Peyer's patch (tissue), 4 donors: Measurements from ENCODE around the gene CACNA2D1. TPM values are rescaled to one million over a fixed set of nuclear protein-coding genes. Genes with fewer than 3 reads are reported as not detected.

Experiments
- DNase-seq, 3 donors: peaks; one replicate each; pipeline ENCODE4 v3.0.0-alpha.2; 2017 to 2019
- H3K27ac ChIP-seq, 4 donors: fragments of 200-600 bp; sonication (generic); one replicate each; pipeline ENCODE4 v1.5.1; 2016 to 2019
- H3K27me3 ChIP-seq, 2 donors: fragments of 200-600 bp; sonication (generic); one replicate each; pipeline ENCODE4 v1.5.1; 2019
- H3K36me3 ChIP-seq, 3 donors: fragments of 200-600 bp; sonication (generic); one replicate each; pipeline ENCODE4 v1.5.1; 2016 to 2019
- H3K4me1 ChIP-seq, 4 donors: fragments of 200-600 bp; sonication (generic); one replicate each; pipeline ENCODE4 v1.5.1; 2016 to 2019
- H3K4me3 ChIP-seq, 4 donors: fragments of 200-600 bp; sonication (generic); 1 replicate in 3 of 4; 2 replicates in 1 of 4; pipeline ENCODE4 v1.5.1; 2016 to 2019; ENCODE audit warnings: mild to moderate bottlenecking in 1 of 4
- H3K9me3 ChIP-seq, 4 donors: fragments of 200-600 bp; sonication (generic); one replicate each; pipeline ENCODE4 v1.5.1; 2016 to 2019; ENCODE audit warnings: mild to moderate bottlenecking in 1 of 4
- CTCF ChIP-seq, 6 experiments: fragments of 450-650 bp in 4 of 6; fragments of 200-600 bp in 2 of 6; sonication (generic) in 1 of 6; IDR thresholded peaks; one replicate each; pipeline ENCODE4 v1.5.1; 2017 to 2019; ENCODE audit warnings: antibody characterized with exemption in 6 of 6, mild to moderate bottlenecking in 3 of 6, moderate library complexity in 1 of 6
- POLR2A ChIP-seq, 2 donors: fragments of 450-650 bp; IDR thresholded peaks; one replicate each; pipeline ENCODE4 v1.5.1; 2017; ENCODE audit warnings: antibody characterized with exemption in 2 of 2, mild to moderate bottlenecking in 2 of 2, moderate library complexity in 2 of 2
- total RNA-seq, 4 donors: library from RNA; depleted of rRNA; stranded (reverse); fragments of >200 nt; gene quantifications; one replicate each; pipeline ENCODE4 v1.1.0, GENCODE V29; 2016

Gene CACNA2D1
- total RNA-seq, 4 donors from 2014 or later: 5.5 to 85.0 (median 11.5) TPM

- Histone ChIP-seq H3K36me3 (no peaks in the 10 kb centered on the region), H3K27ac (no peak overlapping the region), H3K27me3 (no peaks in the 10 kb centered on the region), H3K9me3 (no peaks in the 10 kb centered on the region), H3K4me1 (no peaks in the 10 kb centered on the region), H3K4me3 (no peak overlapping the region)
- no peak for DNase-seq
- no peak for TF ChIP-seq POLR2A (IDR thresholded peaks at IDR 0.05)
- no peak for TF ChIP-seq CTCF (IDR thresholded peaks at IDR 0.05)
These were observed 25.6 kb upstream of the CACNA2D1 start for GRCh38 chr7:82469207-82469606.

GRCh38 chr7:82468435-82468834, 24.9 kb upstream of the CACNA2D1 start:
- Histone ChIP-seq H3K27me3 (no peaks in the 10 kb centered on the region), H3K4me3 (no peak overlapping the region), H3K9me3 (no peaks in the 10 kb centered on the region), H3K27ac (no peak overlapping the region), H3K36me3 (no peaks in the 10 kb centered on the region), H3K4me1 (no peaks in the 10 kb centered on the region)
- TF ChIP-seq CTCF (IDR thresholded peaks at IDR 0.05): no peak
- TF ChIP-seq POLR2A (IDR thresholded peaks at IDR 0.05): no peak
- no peak for DNase-seq

GRCh38 chr7:82467020-82467419, 23.4 kb upstream of the CACNA2D1 start:
- Histone ChIP-seq H3K27ac (no peak overlapping the region), H3K27me3 (no peaks in the 10 kb centered on the region), H3K9me3 (no peaks in the 10 kb centered on the region), H3K4me1 (no peaks in the 10 kb centered on the region), H3K36me3 (no peaks in the 10 kb centered on the region), H3K4me3 (no peak overlapping the region)
- no peak for DNase-seq
- TF ChIP-seq CTCF (IDR thresholded peaks at IDR 0.05) (no peak), POLR2A (IDR thresholded peaks at IDR 0.05) (no peak)

- no peak for DNase-seq
- Histone ChIP-seq H3K27ac (no peak overlapping the region), H3K4me3 (no peak overlapping the region), H3K4me1 (no peaks in the 10 kb centered on the region), H3K36me3 (no peaks in the 10 kb centered on the region), H3K9me3 (no peaks in the 10 kb centered on the region), H3K27me3 (no peaks in the 10 kb centered on the region)
- TF ChIP-seq POLR2A (IDR thresholded peaks at IDR 0.05) (no peak), CTCF (IDR thresholded peaks at IDR 0.05) (no peak)
These were observed 20.8 kb upstream of the CACNA2D1 start for GRCh38 chr7:82464372-82464771.

- TF ChIP-seq CTCF (IDR thresholded peaks at IDR 0.05) (no peak), POLR2A (IDR thresholded peaks at IDR 0.05) (no peak)
- Histone ChIP-seq H3K4me3 (no peak overlapping the region), H3K36me3 (no peaks in the 10 kb centered on the region), H3K27ac (no peak overlapping the region), H3K4me1 (no peaks in the 10 kb centered on the region), H3K27me3 (no peaks in the 10 kb centered on the region), H3K9me3 (no peaks in the 10 kb centered on the region)
- DNase-seq: no peak
These were observed 11.7 kb upstream of the CACNA2D1 start for GRCh38 chr7:82455295-82455694.

- TF ChIP-seq POLR2A (IDR thresholded peaks at IDR 0.05) (no peak), CTCF (IDR thresholded peaks at IDR 0.05) (no peak)
These were observed 7.2 kb upstream of the CACNA2D1 start for GRCh38 chr7:82450759-82451158.

More at GRCh38 chr7:82450759-82451158, 7.2 kb upstream of the CACNA2D1 start:
- no peaks in the 10 kb centered on the region for H3K9me3 ChIP-seq
- H3K4me1 ChIP-seq: no peaks in the 10 kb centered on the region
- H3K36me3 ChIP-seq: no peaks in the 10 kb centered on the region
- no peak for DNase-seq
- no peak overlapping the region for H3K27ac ChIP-seq
- no peak overlapping the region for H3K4me3 ChIP-seq
- no peaks in the 10 kb centered on the region for H3K27me3 ChIP-seq
